Measurements from ENCODE around the gene PEX14. TPM values are rescaled to one million over a fixed set of nuclear protein-coding genes. Genes with fewer than 3 reads are reported as not detected.

The PEX14 gene
- total RNA-seq, 1 donor, result 15.2 TPM

- H4K20me1 ChIP-seq (ENCODE audit: insufficient read depth, low read length), result no peaks in the 10 kb centered on the region
- no peaks in the 10 kb centered on the region for H3K36me3 ChIP-seq (ENCODE audit: insufficient read depth, low read length)
- H3K79me2 ChIP-seq (ENCODE audit: insufficient read depth, low read length), result no peaks in the 10 kb centered on the region
- peaks cover 5% of the 10 kb centered on the region for H3K4me1 ChIP-seq (ENCODE audit: insufficient read depth, low read length)
- no peak overlapping the region for H3K27ac ChIP-seq (ENCODE audit: low read depth, low read length)
- H3K4me2 ChIP-seq (ENCODE audit: insufficient read depth, low read length), result no peak overlapping the region
- no peak overlapping the region for H3K4me3 ChIP-seq (ENCODE audit: insufficient read depth, low read length)
- no peak overlapping the region for H2AFZ ChIP-seq (ENCODE audit: low read length)
- no peaks in the 10 kb centered on the region for H3K9me3 ChIP-seq (ENCODE audit: low read depth, low read length)
- DNase-seq (ENCODE audit: insufficient read length, low spot score, missing footprints), result peak; percentile 99
- H3K27me3 ChIP-seq (ENCODE audit: insufficient read depth, low read length), result peaks cover 2% of the 10 kb centered on the region
- TF ChIP-seq, protein P1, sequence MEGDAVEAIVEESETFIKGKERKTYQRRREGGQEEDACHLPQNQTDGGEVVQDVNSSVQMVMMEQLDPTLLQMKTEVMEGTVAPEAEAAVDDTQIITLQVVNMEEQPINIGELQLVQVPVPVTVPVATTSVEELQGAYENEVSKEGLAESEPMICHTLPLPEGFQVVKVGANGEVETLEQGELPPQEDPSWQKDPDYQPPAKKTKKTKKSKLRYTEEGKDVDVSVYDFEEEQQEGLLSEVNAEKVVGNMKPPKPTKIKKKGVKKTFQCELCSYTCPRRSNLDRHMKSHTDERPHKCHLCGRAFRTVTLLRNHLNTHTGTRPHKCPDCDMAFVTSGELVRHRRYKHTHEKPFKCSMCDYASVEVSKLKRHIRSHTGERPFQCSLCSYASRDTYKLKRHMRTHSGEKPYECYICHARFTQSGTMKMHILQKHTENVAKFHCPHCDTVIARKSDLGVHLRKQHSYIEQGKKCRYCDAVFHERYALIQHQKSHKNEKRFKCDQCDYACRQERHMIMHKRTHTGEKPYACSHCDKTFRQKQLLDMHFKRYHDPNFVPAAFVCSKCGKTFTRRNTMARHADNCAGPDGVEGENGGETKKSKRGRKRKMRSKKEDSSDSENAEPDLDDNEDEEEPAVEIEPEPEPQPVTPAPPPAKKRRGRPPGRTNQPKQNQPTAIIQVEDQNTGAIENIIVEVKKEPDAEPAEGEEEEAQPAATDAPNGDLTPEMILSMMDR (IDR thresholded peaks at IDR 0.05; ENCODE audit: extremely low read depth, low read depth, low read length), result no peak
These were observed 171.7 kb downstream of the PEX14 start for GRCh38 chr1:10646347-10646861.

GRCh38 chr1:10647414-10648170 lies 172.8 kb downstream of the PEX14 start:
- H3K4me2 ChIP-seq (ENCODE audit: insufficient read depth, low read length), result no peak overlapping the region
- no peak for DNase-seq (ENCODE audit: insufficient read length, low spot score, missing footprints)
- no peaks in the 10 kb centered on the region for H3K79me2 ChIP-seq (ENCODE audit: insufficient read depth, low read length)
- H3K27ac ChIP-seq (ENCODE audit: low read depth, low read length), result no peak overlapping the region
- no peaks in the 10 kb centered on the region for H4K20me1 ChIP-seq (ENCODE audit: insufficient read depth, low read length)
- no peaks in the 10 kb centered on the region for H3K9me3 ChIP-seq (ENCODE audit: low read depth, low read length)
- TF ChIP-seq, protein P1 (IDR thresholded peaks at IDR 0.05; ENCODE audit: extremely low read depth, low read depth, low read length), result no peak
- H2AFZ ChIP-seq (ENCODE audit: low read length), result no peak overlapping the region
- no peaks in the 10 kb centered on the region for H3K36me3 ChIP-seq (ENCODE audit: insufficient read depth, low read length)
- peaks cover 2% of the 10 kb centered on the region for H3K27me3 ChIP-seq (ENCODE audit: insufficient read depth, low read length)
- H3K4me1 ChIP-seq (ENCODE audit: insufficient read depth, low read length), result peaks cover 5% of the 10 kb centered on the region
- no peak overlapping the region for H3K4me3 ChIP-seq (ENCODE audit: insufficient read depth, low read length)

DNA sequence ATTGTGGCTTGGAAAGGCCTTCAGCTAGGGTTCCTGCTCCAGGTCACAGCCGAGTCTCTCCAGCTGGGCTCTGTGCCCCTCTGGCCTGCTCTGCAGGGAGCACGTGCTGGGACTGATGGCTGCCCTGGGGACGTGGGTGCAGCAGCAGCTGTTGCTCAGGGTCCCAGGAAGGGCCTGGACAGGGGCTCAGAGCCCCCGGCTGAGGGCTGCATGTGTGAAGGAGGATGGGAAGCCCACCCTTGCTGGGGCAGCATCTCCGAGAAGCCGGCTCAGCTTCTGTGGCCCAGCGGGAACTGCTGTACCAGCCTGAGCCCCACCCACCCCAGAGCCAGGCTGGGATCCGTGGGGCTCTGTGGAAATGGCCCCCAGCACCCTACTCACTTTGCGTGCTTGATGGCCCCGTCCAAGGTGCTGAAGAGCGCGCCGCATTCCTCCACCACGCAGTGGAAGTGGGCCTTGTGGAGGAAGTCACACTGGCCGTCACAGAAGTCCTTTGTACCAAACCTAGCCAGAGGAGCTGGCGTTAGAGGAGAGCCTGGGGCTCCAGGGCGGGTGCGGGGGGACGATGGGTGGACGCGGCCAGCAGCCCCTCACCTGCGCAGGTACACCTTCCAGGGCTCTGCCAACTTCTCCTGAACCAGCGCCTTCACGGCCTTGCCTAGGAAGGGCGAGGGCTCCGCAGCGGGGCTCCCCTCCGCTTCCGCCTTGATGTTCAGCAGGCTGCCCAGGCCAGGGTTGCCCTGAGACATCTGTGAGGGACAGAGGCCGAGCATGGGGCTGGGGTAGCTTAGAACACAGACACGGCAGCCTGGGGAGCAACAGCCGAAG lies 174.2 kb downstream of the PEX14 start:
- TF ChIP-seq, protein P1 (IDR thresholded peaks at IDR 0.05; ENCODE audit: extremely low read depth, low read depth, low read length), result no peak
- Histone ChIP-seq H3K27ac (ENCODE audit: low read depth, low read length) (no peak overlapping the region), H3K27me3 (ENCODE audit: insufficient read depth, low read length) (peaks cover 2% of the 10 kb centered on the region), H3K4me1 (ENCODE audit: insufficient read depth, low read length) (peaks cover 5% of the 10 kb centered on the region), H3K79me2 (ENCODE audit: insufficient read depth, low read length) (no peaks in the 10 kb centered on the region), H3K9me3 (ENCODE audit: low read depth, low read length) (no peaks in the 10 kb centered on the region), H3K36me3 (ENCODE audit: insufficient read depth, low read length) (no peaks in the 10 kb centered on the region), H4K20me1 (ENCODE audit: insufficient read depth, low read length) (no peaks in the 10 kb centered on the region), H3K4me2 (ENCODE audit: insufficient read depth, low read length) (no peak overlapping the region), H3K4me3 (ENCODE audit: insufficient read depth, low read length) (no peak overlapping the region), H2AFZ (ENCODE audit: low read length) (no peak overlapping the region)
- DNase-seq (ENCODE audit: insufficient read length, low spot score, missing footprints), result no peak

Data from osteoblast (primary cell).